BJ (cell line): ENCODE results near the gene MYO5A. TPM values are rescaled to one million over a fixed set of nuclear protein-coding genes. Genes with fewer than 3 reads are reported as not detected.
"Not testable (repeated sequence)": the region's sequence is repeated elsewhere in the genome, so short reads cannot be mapped to it uniquely, and the experiment has no call there.

ENCODE experiments used
- CTCF ChIA-PET: fragments of 350-600 bp; formaldehyde crosslinking; extraction: SDS; loops from one replicate; lab custom pipeline; 2021; ENCODE audit warnings: antibody characterized with exemption, inconsistent platforms; lab: Yijun Ruan, JAX
- POLR2A ChIA-PET: fragments of 300-600 bp; sonication (Branson Sonifier 250); formaldehyde crosslinking; extraction: SDS; loops from one replicate; lab custom pipeline; 2021; ENCODE audit warnings: antibody characterized with exemption; lab: Charles Lee
- DNase-seq: peaks from one replicate; pipeline ENCODE4 v3.0.0-alpha.2; 2011; ENCODE audit warnings: low read depth
- H3K27me3 ChIP-seq: 2 replicates; pipeline ENCODE4 v1.6.0; 2011; ENCODE audit warnings: low read length; ENCODE audit not compliant: control insufficient read depth, insufficient read depth
- H3K36me3 ChIP-seq: 2 replicates; pipeline ENCODE4 v1.5.1; 2011; ENCODE audit warnings: low read length; ENCODE audit not compliant: control insufficient read depth, insufficient read depth
- H3K4me3 ChIP-seq: 2 replicates; pipeline ENCODE4 v1.5.1; 2011; ENCODE audit warnings: low read depth, mild to moderate bottlenecking, control low read depth, low read length
- CTCF ChIP-seq: IDR thresholded peaks from 2 replicates; pipeline ENCODE4 v1.5.1; 2011; ENCODE audit warnings: low read depth, mild to moderate bottlenecking, control low read depth, inconsistent platforms, low read length, moderate library complexity; ENCODE audit not compliant: insufficient read depth
- polyA plus RNA-seq: library from polyadenylated mRNA; depleted of rRNA; stranded (reverse); fragments of >200 nt; gene quantifications from 2 replicates; pipeline ENCODE4 v1.2.3, GENCODE V29; 2011

MYO5A gene
- polyA plus RNA-seq, 1 experiment = 38.3 TPM

GRCh38 chr15:52552303-52552702 lies 23.6 kb upstream of the MYO5A start:
- H3K4me3 ChIP-seq = no peak overlapping the region
- no peak for TF ChIP-seq CTCF
- ChIA-PET POLR2A (no interaction called here), CTCF (interaction anchor here (0.6 kb wide), 1 partner anchor 19 kb away, joined by 3 read pairs; no protein-coding TSS in a partner anchor)
- no peaks in the 10 kb centered on the region for H3K27me3 ChIP-seq
- no peak for DNase-seq
- H3K36me3 ChIP-seq = peaks cover 10% of the 10 kb centered on the region

- no peak for TF ChIP-seq CTCF
- ChIA-PET POLR2A (no interaction called here), CTCF (no interaction called here)
- peaks cover 10% of the 10 kb centered on the region for H3K36me3 ChIP-seq
- no peaks in the 10 kb centered on the region for H3K27me3 ChIP-seq
- no peak overlapping the region for H3K4me3 ChIP-seq
- DNase-seq = no peak
These were observed 23.1 kb upstream of the MYO5A start for GRCh38 chr15:52551762-52552161.

- H3K4me3 ChIP-seq, DNase-seq, POLR2A ChIA-PET, H3K27me3 ChIP-seq: not testable (repeated sequence)
- peaks cover 15% of the 10 kb centered on the region for H3K36me3 ChIP-seq
- CTCF ChIA-PET = interaction anchor here (1.1 kb wide), 1 partner anchor 11 kb away, joined by 3 read pairs; no protein-coding TSS in a partner anchor
These were observed 22.5 kb upstream of the MYO5A start for GRCh38 chr15:52551186-52551585.

GRCh38 chr15:52546031-52546751 lies 17.5 kb upstream of the MYO5A start:
- H3K36me3 ChIP-seq = peaks cover 15% of the 10 kb centered on the region
- no peak overlapping the region for H3K4me3 ChIP-seq
- DNase-seq = no peak
- TF ChIP-seq CTCF = no peak
- POLR2A ChIA-PET = no interaction called here
- no peaks in the 10 kb centered on the region for H3K27me3 ChIP-seq
- CTCF ChIA-PET = no interaction called here

- ChIA-PET CTCF (interaction anchor here (1.2 kb wide), 1 partner anchor 10 kb away, joined by 3 read pairs; no protein-coding TSS in a partner anchor), POLR2A (no interaction called here)
- Histone ChIP-seq H3K36me3 (no peaks in the 10 kb centered on the region), H3K27me3 (no peaks in the 10 kb centered on the region), H3K4me3 (no peak overlapping the region)
- no peak for TF ChIP-seq CTCF
- DNase-seq = no peak
These were observed 11.8 kb upstream of the MYO5A start for GRCh38 chr15:52540374-52541012.
